ENCODE measurements around the gene DUSP16. TPM values are rescaled to one million over a fixed set of nuclear protein-coding genes. Genes with fewer than 3 reads are reported as not detected.

Gene DUSP16
- total RNA-seq, 4 donors from 2014 or later, result 15.3 to 29.0 (median 25.0) TPM

DNA sequence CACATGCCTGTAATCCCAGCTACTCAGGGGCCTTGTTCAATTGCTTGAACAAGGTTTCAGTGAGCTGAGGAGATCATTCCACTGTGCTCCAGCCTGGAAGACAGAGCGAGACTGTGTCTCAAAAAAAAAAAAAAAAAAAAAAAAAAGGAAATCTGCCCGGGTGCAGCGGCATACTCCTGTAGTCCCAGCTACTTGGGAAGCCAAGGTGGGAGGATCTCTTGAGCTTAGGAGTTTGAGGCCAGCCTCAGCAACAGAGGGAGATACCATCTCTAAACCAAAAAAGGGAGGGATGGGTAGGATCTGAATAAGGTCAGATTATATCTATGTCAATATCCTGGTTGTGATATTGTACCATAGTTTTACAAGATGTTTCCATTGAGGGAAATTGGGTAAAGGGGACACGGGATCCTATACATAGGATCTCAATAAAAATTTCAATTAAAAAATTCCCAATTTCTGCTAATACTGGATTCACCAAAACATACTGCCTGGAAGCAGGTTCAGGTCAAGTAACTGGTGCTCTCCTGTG lies 129.4 kb downstream of the DUSP16 start:
- no peak for DNase-seq (ENCODE audit: low spot score in 2 of 2)
- 64 to 69% methylated on average over 4 of the region's 4 CpGs for WGBS, 2 donors
- intact Hi-C loops (cut with DNase I; ENCODE audit: low total_unique reads), result no loop called here
- H3K4me3 ChIP-seq (ENCODE audit: low read depth, poor library complexity, severe bottlenecking), result no peak overlapping the region
- TF ChIP-seq, protein P1, sequence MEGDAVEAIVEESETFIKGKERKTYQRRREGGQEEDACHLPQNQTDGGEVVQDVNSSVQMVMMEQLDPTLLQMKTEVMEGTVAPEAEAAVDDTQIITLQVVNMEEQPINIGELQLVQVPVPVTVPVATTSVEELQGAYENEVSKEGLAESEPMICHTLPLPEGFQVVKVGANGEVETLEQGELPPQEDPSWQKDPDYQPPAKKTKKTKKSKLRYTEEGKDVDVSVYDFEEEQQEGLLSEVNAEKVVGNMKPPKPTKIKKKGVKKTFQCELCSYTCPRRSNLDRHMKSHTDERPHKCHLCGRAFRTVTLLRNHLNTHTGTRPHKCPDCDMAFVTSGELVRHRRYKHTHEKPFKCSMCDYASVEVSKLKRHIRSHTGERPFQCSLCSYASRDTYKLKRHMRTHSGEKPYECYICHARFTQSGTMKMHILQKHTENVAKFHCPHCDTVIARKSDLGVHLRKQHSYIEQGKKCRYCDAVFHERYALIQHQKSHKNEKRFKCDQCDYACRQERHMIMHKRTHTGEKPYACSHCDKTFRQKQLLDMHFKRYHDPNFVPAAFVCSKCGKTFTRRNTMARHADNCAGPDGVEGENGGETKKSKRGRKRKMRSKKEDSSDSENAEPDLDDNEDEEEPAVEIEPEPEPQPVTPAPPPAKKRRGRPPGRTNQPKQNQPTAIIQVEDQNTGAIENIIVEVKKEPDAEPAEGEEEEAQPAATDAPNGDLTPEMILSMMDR (IDR thresholded peaks at IDR 0.05), result no peak
- TF ChIP-seq POLR2A (IDR thresholded peaks at IDR 0.05), result no peak

DNA sequence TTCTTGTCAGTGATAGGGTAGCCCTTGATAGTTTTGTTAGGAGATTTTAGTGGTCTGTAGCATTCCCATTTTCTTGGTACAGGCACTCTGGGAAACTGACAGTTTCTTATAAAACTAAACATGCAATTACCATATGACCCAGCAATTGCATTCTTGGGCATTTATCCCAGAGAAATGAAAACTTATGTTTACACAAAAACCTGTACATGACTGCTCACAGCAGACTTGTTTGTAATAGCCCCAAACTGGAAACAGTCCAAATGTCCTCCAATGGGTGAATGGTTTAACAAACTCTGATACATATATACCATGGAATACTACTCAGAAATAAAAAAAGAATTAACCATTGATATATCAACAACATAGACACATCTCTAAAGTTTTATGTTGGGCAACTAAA lies 130.3 kb downstream of the DUSP16 start:
- DNase-seq (ENCODE audit: low spot score in 2 of 2), result no peak
- intact Hi-C loops (cut with DNase I; ENCODE audit: low total_unique reads), result loop anchor here (1.0 kb wide), 1 partner anchor 32 kb away; no protein-coding TSS in a partner anchor
- TF ChIP-seq, protein P1 (IDR thresholded peaks at IDR 0.05), result no peak
- TF ChIP-seq POLR2A (IDR thresholded peaks at IDR 0.05), result no peak
- H3K4me3 ChIP-seq (ENCODE audit: low read depth, poor library complexity, severe bottlenecking), result no peak overlapping the region

DNA sequence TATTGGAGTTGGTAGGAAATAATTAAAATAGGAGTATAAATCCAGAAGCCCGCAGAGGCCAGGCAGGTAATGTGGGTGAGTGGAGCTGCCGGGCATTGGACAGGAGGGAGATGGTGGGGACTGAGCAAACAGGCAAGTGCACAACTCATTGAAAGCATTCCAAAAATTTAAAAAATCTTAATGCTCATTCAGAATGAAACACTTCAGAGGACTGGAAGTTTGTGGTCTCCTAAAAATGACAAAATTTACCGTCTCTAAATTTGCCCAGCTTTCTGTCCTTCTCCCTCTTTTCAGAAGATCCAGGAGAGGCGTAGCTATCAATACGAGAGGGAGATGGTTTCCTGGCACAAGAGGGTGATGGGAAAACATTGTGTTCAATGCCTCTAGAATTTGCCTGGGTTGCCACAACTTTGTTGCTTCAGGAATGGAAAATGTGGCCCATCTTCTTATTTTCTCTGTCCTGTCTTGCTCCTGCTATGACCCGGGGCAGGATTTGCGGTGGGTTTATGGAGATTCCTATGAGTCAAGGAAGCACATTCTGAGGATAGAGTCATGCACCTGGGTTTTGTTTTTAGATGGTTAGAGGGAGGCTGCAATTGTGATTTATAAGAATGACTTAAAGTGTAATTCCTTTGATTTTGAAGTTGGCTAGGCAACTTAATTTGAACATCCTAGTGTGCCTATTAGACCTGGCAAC lies 133.6 kb downstream of the DUSP16 start:
- WGBS, 2 donors, result 66 to 81% methylated on average over 7 of the region's 7 CpGs
- no peak for TF ChIP-seq POLR2A (IDR thresholded peaks at IDR 0.05)
- TF ChIP-seq, protein P1 (IDR thresholded peaks at IDR 0.05), result no peak
- no peak overlapping the region for H3K4me3 ChIP-seq (ENCODE audit: low read depth, poor library complexity, severe bottlenecking)
- intact Hi-C loops (cut with DNase I; ENCODE audit: low total_unique reads), result no loop called here
- DNase-seq (ENCODE audit: low spot score in 2 of 2), result no peak

DNA sequence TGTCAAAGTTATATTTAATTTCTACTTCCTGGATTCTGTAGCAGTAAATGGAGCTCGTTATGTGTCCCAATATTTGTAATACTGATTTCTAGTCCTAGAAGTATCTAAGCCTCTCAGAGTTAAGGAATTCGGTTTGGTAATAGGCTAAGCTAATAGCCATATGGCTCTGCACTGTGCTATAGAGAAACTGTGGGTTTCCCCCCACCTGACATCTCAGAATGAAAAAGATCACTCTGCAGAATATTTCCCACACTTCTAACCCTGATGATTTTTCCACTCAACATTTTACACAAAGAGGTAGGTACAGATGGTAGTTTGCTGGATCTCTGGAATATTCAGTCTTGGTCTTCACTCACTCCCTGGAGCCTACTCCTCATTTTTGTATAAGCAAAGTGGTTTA lies 134.6 kb downstream of the DUSP16 start:
- intact Hi-C loops (cut with DNase I; ENCODE audit: low total_unique reads), result no loop called here
- TF ChIP-seq, protein P1 (IDR thresholded peaks at IDR 0.05), result no peak
- no peak for TF ChIP-seq POLR2A (IDR thresholded peaks at IDR 0.05)

DNA sequence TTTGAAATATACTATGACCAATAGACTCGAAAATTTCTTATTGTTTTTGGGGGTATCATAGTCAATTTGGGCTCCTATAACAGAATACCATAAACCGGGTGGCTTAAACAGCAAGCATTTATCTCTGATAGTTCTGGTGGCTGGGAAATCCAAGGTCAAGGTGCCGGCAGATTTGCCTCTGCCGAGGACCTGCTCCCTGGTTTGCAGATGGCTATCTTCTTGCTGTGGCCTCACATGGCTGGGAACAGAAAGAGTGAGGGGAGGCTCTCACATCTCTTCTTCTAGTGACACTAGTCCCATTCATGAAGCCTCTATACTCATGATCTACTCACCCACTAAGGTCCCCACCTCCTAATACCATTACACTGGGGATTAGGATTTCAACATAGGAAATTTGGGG lies 135.1 kb downstream of the DUSP16 start:
- 93 to 96% methylated on average over 4 of the region's 4 CpGs for WGBS, 2 donors
- no peak for TF ChIP-seq POLR2A (IDR thresholded peaks at IDR 0.05)
- TF ChIP-seq, protein P1 (IDR thresholded peaks at IDR 0.05), result no peak
- no peak overlapping the region for H3K4me3 ChIP-seq (ENCODE audit: low read depth, poor library complexity, severe bottlenecking)
- no peak for DNase-seq (ENCODE audit: low spot score in 2 of 2)
- intact Hi-C loops (cut with DNase I; ENCODE audit: low total_unique reads), result no loop called here

More for the DNA sequence above, 134.6 kb downstream of the DUSP16 start:
- no peak for DNase-seq (ENCODE audit: low spot score in 2 of 2)
- H3K4me3 ChIP-seq (ENCODE audit: low read depth, poor library complexity, severe bottlenecking), result no peak overlapping the region
- 86% methylated on average over 2 of the region's 2 CpGs for WGBS, 2 donors

Measured in lower leg skin (tissue), 4 donors.